ENCODE results near the gene GSTM3.

GSTM3 gene

DNA sequence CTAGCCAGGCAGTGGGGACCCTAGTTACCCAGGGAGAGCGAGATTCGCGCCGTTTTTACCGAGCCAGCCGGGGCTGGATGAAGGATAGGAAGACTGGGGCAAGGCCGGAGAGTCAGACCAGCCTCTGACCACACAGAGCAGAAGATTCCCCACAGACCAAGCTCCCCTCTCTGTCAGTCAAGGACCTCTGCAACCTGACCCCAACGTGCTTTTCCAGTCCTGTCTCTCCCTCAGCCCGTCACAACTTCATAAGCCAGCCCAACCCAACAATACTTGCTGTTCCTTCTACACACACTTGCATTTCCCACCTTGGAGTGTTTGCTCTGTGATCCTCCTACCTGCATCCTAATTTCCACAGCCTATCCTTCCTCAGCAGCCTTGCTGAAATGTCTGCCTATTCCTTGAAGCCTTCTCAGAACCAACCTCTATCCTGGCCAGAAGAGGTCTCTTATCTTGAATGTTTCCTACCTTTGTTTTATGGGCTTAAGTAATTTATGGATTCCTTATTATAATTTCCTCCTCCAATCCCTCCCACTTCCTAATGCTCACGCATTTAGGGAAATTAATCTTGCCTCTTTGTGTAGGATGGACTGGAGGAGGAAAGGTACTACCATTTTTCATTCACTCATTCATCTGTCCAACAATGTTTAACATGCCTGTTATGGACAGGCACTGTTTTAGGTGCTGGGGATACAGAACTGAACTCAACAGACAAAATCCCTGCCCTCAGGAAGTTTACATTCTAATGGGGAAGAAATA, at the start of gene GSTM3:
Gene GSTM3, minus strand, starts transcription at position 424 of the 759 bp plus-strand sequence. CDS start 751 bp downstream, outside the sequence.
- in situ Hi-C loops (cut with HindIII; ENCODE audit: low sequenced_read_pairs), result no loop called here

DNA sequence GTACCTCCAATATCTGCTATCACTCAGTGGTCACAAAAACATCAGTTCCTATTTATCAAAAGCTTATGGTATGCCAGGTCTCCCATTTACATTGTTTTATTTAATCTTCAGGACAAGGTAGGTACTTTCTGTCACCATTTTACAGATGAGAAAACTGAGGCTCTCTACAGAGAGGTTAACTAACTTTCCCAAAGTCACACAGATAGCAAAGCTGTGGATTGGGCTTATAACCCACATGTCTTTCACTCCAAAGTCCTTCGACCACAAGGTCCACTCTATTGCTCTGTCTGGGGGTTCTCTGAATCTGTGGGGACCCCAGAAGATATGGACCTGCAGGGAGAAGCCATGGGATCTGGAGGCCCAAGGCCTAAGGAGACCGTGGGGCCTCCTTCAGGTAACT, 49.5 kb upstream of the GSTM3 start:
- in situ Hi-C loops (cut with HindIII; ENCODE audit: low sequenced_read_pairs), result no loop called here

DNA sequence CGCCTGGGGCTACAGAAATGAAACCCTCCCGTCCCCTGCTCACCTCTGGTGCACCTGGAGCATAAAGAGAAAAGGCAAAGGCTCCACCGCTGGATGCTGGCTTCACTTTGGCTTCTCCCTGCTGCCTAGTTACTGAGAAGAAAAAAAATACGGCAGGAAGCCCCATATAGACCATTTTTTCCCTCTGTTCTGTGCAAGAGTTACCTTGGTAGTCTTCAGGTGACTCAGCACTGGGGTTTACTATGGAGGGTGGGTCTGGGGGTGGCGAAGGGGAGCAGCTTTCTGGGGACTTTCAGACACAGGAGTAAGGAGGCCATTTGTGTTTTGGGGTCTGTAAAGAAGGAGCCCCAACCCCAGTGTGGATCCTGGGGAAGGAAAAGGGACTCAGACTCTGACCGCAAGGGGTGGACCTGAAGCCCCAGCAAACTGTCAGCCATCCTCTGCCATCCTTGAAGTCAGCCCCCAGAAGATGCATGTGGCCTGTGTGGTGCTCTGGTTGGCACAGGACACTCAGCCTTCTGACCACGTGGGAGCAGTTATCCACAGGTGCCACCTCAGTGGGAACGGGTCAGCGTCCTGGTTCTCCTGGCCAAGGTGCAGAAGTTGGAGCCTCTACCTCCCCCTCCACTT, 48.8 kb upstream of the GSTM3 start:
- in situ Hi-C loops (cut with HindIII; ENCODE audit: low sequenced_read_pairs), result no loop called here

DNA sequence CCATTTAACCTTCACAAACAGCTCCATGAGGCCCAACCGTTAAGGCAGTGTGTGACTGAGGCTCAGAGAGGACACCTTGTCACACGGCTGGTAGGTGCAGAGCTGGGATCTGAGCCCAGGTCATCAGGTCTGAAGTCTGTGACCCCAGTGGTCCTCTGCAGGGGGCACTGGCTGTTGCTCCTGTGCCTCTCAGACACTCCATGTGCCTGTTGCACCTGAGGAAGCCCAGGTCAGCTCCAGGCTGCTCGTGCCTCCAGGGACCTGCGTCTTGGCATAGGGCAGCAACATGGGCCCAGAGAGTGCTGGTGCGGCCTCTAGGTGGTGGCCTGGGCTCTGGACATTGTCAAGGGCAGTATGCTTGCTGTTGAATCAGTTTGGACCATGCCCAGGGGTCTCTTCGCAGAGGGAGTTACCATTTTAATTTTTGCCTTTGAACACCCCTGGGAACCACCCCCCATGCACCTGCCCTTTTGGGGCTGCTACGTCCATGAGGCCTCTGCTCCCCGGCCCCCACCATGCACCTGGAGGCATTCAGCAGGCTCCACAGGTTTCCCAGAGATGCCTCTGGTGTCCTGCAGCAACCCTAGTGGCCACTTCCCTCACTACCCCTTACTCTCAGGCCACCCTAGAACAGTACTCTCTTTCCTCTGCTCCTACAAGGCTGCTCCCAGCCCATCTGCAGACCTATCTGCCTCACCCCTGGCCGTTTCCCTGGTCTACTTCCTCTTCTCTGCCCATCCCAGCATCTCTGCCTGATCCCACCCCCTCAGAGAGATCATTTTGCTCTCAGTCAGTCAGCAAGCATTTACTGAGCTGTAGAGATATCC, 48.1 kb upstream of the GSTM3 start:
- in situ Hi-C loops (cut with HindIII; ENCODE audit: low sequenced_read_pairs), result no loop called here

DNA sequence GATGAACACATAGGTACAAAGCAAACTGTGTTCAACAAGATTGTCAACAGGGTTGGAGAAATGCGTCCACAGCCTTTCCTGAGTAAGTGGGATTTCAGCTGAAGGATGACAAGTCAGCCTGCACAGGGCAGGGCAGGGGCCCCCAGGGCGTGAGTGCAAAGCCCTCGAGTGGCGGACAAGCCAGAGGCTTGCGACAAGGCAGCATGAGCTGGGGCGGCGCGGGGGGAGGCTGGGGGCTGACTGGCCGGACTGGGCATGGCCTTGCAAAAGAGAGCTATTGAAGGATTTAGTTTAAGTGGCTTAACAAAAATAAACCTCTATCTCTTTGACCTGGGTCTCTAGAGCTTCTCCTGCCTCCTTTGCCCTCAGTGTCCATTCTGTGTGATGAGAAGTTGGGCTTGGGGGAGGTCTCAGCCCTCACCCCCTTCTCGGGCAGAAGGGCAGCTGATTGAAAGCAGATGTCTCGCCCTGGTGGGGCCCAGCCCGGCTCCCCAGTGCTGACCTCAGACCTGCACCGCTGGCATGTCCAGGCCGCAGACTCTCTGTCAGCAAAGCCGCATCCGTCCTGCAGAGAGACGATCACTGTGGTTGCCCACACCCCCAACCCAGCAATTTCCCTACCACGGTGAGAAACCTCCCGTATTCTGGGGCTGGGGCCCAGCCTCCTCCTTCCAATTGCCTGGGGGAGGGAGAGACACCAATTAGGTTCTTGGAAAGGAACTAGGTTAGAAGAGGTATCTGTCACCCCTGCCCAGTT, 47.2 kb upstream of the GSTM3 start:
- in situ Hi-C loops (cut with HindIII; ENCODE audit: low sequenced_read_pairs), result no loop called here

DNA sequence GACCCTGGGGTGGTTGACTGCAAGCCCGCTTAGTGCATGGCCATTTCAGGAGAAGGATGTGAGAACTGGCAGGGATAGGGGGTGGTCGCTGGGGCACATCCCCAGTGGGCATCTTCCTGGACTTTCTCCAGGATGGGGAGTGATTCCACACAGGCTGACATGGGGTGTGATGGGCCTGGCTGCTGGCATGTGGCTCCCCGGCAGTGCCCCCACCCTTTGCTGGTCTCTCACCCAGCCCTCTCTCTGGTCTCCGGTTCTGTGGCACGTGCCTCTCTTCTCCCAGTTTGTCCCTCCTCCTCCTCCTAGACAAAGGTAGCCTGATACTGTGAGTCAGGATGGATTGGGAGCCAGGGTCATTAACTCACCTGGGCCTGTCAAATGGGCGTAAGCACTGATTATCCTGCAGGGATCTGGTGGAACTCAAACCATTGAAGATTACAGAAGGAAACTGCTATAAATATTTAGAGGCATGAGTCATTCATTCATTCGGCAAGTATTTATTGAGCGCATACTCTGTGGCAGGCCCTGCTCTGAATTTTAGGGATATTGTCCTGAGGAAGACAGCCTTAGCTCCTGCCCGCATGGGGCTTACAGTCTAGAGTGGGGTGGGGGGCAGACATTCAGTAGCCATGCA, 46.5 kb upstream of the GSTM3 start:
- in situ Hi-C loops (cut with HindIII; ENCODE audit: low sequenced_read_pairs), result no loop called here

DNA sequence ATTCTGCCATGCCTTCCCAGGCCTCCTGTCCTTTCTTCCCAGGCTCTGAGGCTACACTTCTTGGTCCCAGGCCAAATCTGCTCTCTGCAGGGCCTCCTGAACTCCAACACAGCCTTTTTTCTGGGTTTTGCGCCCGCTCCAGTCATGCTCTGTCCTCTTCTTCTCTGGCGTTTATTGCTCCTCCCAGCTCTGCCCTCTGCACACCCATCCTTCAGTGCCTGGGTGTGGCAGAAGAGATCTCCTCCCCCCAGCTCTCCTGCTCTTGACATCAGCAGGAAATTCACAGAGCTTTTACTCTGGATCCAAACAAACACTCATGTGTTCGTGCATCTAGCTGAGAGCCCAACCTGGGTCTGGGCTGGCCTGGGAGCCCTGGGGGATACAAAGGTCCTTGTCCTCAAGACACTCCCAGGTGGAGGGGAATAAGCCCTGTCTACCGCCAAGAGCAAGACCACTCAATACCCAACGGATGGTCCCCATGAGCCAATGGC, 45.7 kb upstream of the GSTM3 start:
- in situ Hi-C loops (cut with HindIII; ENCODE audit: low sequenced_read_pairs), result no loop called here

DNA sequence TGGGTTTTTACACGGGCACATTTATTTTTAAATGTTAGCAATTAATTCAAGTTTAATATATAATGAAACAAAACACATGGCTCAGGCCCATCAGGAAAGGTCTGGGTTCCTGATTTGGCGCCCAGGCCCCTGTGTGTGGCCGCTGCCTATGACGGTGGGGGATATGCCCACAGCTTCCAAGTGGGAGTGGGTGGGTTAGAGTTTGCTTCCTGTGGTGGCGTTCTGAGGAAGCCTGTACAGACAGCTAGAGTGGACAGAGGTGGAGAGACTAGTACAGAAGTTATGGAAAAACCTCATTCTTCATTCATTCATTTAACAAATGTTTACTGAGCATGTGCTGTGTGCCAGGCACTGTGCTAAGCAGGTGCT, 45.3 kb upstream of the GSTM3 start:
- in situ Hi-C loops (cut with HindIII; ENCODE audit: low sequenced_read_pairs), result no loop called here

DNA sequence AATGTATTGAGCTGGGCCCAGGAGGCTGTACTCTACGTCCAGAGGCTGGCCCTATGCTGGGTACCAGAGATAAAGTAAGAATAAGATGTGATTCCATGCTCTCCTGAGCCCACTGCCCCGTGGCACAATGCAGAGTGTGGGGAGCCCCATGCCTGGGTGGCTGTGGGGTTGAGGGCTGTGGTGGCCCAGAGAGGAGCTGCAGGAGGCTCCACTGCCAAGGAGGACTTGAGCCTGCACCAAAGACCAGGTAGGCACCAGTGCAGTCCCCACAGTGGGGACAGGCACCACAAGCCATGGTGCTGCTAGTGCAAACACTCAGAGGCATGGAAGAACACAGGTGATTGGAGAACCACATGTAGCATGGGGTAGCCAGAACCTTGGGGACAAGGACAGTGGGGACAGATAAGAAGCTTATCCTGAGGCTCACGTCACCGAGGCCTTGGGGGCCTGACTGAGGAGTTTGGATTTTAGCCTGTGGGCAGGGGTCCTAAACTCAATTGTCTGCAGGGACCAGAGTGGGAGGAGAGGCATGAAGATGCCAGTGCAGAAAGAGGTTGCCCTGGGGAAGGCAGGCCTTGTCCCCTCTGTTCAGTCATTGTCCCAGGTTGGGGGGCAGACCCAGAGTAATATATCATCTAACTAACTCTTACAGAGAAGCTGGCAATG, 44.7 kb upstream of the GSTM3 start:
- in situ Hi-C loops (cut with HindIII; ENCODE audit: low sequenced_read_pairs), result no loop called here

DNA sequence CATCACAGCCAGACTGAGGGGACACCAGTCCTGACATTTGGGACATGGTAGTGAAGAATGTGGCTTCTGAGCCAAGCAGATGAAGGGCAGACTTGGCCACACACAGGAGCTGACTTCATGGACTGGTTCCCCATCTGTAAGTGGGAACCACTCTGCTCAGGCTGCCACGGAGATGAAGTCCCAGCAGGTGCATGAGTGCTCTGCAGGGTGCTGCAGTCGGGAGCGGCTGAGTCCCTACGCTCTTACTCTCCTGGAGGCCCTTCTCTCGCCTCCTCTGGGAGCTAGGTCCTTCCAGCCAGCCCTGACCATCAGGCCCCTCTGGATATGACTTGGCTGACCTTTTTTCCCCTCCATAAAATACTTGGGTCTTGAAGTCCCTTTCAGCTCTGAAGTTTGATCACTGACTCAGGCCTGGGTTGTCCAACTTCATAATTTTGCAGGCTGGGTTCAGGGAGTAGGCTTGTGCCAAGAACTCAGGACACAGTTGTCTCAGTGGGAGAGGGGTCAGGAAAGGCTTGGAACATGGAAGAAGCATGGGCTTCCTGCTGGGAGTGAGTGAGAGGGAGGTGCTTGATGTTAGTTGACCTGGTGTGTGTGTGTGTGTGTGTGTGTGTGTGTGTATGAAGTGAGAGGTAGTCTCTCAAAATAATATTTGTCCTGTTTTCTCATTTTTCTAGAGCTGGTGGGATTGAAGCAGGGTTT, 43.9 kb upstream of the GSTM3 start:
- in situ Hi-C loops (cut with HindIII; ENCODE audit: low sequenced_read_pairs), result no loop called here

DNA sequence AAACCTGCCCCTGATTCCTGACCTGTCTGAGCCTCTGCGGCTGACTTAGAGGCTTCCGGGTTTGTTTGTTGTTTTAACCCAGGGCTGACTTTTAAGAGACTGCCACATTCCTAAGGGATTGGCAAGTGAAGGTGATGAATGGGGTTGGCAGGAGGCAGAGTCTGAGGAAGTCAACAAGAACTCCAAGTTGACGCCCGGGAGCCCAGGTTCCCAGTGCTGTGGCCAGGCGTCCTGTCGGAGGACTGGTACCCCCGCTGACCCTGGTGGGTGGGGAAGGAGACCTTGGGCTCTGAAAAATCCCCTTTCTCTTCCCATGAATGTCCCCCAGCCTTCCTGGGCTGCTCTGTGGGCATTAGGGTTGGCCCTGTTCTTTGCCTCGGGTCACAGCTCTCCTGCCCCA, 42.6 kb upstream of the GSTM3 start:
- in situ Hi-C loops (cut with HindIII; ENCODE audit: low sequenced_read_pairs), result no loop called here

DNA sequence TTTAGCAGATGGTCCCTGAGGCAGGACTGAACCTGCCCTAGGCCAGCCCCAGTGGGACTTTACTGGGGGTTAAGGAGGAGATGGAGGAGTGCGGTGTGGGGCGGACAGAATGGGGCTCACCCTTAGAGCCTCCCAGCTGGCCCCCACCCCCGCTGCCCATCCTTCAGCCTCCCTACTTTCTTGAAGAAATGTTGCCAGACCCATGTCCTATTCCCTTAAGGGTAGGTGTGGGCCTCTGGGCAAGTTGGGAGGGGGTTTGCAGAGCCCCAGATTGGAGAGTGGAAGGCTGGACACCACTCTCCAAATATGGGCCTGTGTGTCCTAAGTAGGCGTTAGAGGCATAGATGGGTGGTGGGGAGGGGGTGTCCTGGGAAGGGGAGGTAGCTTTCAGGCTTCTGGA, 42.1 kb upstream of the GSTM3 start:
- in situ Hi-C loops (cut with HindIII; ENCODE audit: low sequenced_read_pairs), result no loop called here

DNA sequence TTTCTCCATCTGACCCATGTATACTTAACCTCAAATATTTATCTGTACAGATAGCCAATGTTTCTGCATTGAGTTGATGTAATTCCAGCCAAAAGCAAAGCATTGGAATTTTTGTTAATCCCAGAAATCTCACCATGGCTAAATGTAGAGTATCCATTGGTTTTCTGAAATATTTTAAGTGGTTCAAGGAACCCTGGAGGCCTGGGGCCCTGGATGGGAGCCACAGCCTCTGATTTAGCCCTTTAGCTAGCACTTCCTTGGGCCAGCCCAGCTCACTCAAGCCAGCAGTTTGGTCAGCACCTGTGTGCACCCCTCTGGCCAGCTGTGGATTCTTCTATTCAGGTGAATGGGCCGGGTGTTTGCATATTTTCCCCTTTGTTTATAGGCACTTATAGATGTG, 41.7 kb upstream of the GSTM3 start:
- in situ Hi-C loops (cut with HindIII; ENCODE audit: low sequenced_read_pairs), result no loop called here

DNA sequence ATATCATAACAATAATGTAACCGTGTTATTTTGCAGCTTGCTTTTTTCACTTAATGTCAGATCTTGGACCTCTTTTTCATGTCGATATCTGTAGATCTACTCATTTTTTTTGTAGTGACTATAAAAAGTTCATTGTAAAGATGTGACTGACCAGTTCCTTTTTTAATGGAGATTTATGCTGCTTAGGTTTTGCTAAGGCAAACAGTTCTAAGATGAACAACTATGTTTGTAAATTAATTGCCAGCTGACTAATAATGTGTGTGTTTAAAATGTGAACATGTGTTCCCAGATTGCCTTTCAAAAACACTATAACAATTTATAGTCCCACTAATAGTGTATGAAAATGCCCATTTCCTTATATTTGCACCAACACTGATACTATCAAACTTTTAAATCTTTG, 41.0 kb upstream of the GSTM3 start:
- in situ Hi-C loops (cut with HindIII; ENCODE audit: low sequenced_read_pairs), result no loop called here

DNA sequence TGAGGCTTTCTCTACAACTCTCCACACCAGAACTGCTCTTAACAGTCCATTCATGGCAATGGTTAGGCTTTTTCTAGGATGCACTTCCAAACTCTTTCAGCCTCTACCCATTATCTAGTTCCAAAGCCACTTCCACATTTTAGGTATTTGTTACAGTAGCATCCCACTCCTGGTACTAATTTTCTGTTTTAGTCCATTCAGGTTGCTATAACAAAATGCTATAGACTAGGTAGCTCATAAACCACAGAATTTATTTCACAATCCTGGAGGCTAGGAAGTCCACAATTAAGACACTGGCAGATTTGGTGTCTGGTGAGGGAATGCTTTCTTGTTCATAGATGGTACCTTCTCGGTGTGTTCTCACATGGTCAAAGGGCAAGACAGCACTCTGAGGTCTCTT, 40.1 kb upstream of the GSTM3 start:
- in situ Hi-C loops (cut with HindIII; ENCODE audit: low sequenced_read_pairs), result no loop called here

DNA sequence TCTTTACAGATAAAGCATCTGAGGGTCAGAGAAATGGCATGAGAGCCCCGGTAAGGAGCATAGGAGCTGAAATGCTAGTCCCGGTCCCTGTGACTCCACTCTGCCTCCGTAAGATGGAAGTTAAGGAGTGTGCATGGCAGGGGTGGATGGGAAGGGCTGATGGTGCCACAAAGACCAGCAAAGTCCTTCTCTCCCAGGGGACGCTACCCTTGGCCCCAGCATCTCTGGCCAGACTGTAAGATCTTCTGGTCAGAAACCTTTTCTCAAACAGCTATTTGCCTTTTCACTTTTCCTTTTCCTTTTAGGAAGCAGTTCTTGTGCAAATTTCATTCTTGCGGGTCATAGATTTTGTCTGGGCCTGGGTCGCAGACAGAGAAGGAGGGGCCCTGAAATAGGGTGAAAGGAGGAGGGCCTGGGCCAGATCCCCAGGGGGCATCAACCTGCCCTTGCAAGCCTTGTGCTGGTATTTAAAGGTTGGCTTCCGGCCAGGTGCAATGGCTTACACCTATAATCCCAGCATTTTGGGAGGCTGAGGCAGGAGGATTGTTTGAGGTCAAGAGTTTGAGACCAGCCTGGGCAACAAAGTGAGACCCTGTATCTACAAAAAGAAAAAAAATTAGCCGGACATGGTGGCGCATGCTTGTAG, 37.3 kb upstream of the GSTM3 start:
- in situ Hi-C loops (cut with HindIII; ENCODE audit: low sequenced_read_pairs), result no loop called here

DNA sequence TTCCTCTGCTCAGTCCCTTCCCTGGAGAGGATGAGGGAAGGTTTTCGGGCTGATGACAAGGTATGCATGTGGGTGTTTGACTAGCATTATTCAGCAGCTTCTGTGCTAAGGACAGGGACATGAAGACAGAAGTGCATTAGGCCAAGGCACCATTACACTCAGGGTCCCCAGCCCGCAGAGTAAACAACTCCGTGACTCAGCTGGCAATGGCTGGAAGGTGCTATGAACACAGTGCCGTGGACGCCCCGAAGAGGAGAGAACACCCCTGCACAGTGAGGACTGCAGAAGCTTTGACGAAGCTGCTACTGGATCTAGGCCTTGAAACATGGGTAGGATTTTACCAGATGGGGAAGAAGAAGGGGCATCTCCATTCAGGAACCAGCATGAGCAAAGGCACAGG, 36.6 kb upstream of the GSTM3 start:
- in situ Hi-C loops (cut with HindIII; ENCODE audit: low sequenced_read_pairs), result no loop called here

DNA sequence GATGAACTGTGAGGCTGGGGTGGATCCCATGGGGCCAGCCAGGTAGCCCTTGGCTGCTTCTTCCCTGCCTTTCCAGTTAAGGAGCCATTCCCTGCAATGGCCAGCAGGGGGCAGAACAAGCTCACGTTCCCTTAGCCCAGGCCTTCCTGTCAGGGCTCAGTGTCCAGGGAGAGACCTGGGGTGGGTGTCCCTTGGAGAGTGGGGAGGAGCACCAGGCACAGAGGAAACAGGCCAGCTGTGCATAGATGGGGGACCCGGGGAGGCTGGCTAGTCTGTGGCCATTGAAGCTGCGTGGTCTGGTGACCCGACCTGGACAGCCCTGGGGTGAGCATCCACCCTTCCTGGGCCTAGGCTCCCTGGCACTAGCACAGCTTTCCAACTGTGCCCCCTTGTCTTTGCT, 36.1 kb upstream of the GSTM3 start:
- in situ Hi-C loops (cut with HindIII; ENCODE audit: low sequenced_read_pairs), result no loop called here

All from DLD1 (cell line).